Measurements from ENCODE around the gene SASH1.

Gene SASH1

GRCh38 chr6:148406579-148407371 is 64.1 kb downstream of the SASH1 start:
- peak; percentile 6 for DNase-seq (ENCODE audit: low read depth)
- H3K4me3 ChIP-seq (ENCODE audit: low read length) = no peak overlapping the region
- no peak for TF ChIP-seq CTCF (IDR thresholded peaks at IDR 0.05; ENCODE audit: insufficient read depth, low read depth, low read length, missing control alignments)

GRCh38 chr6:148407372-148407771 is 64.7 kb downstream of the SASH1 start:
- no peak for TF ChIP-seq CTCF (IDR thresholded peaks at IDR 0.05; ENCODE audit: insufficient read depth, low read depth, low read length, missing control alignments)
- peak; percentile 87 for DNase-seq (ENCODE audit: low read depth)
- H3K4me3 ChIP-seq (ENCODE audit: low read length) = no peak overlapping the region

GRCh38 chr6:148413321-148414091 is 70.9 kb downstream of the SASH1 start:
- no peak for TF ChIP-seq CTCF (IDR thresholded peaks at IDR 0.05; ENCODE audit: insufficient read depth, low read depth, low read length, missing control alignments)
- no peak for DNase-seq (ENCODE audit: low read depth)
- no peak overlapping the region for H3K4me3 ChIP-seq (ENCODE audit: low read length)

- TF ChIP-seq CTCF (IDR thresholded peaks at IDR 0.05; ENCODE audit: insufficient read depth, low read depth, low read length, missing control alignments) = no peak
- no peak for DNase-seq (ENCODE audit: low read depth)
- no peak overlapping the region for H3K4me3 ChIP-seq (ENCODE audit: low read length)
Measured at GRCh38 chr6:148414092-148414489, 71.5 kb downstream of the SASH1 start.

- no peak for TF ChIP-seq CTCF (IDR thresholded peaks at IDR 0.05; ENCODE audit: insufficient read depth, low read depth, low read length, missing control alignments)
- DNase-seq (ENCODE audit: low read depth) = peak; percentile 71
- H3K4me3 ChIP-seq (ENCODE audit: low read length) = no peak overlapping the region
Measured at GRCh38 chr6:148414836-148415235, 72.2 kb downstream of the SASH1 start.

GRCh38 chr6:148415511-148416260 is 73.0 kb downstream of the SASH1 start:
- DNase-seq (ENCODE audit: low read depth) = no peak
- TF ChIP-seq CTCF (IDR thresholded peaks at IDR 0.05; ENCODE audit: insufficient read depth, low read depth, low read length, missing control alignments) = no peak
- H3K4me3 ChIP-seq (ENCODE audit: low read length) = no peak overlapping the region
